Left renal cortex interstitium (tissue), 4 donors: ENCODE data around the gene USP10. TPM values are rescaled to one million over a fixed set of nuclear protein-coding genes. Genes with fewer than 3 reads are reported as not detected.
"Not testable (repeated sequence)": the region's sequence is repeated elsewhere in the genome, so short reads cannot be mapped to it uniquely, and the experiment has no call there.

ENCODE experiments used
- DNase-seq, 4 donors: peaks; one replicate each; pipeline ENCODE4 v3.0.0-alpha.2; 2013; ENCODE audit warnings: low read depth in 4 of 4, low spot score in 2 of 4, missing footprints in 1 of 4
- polyA plus RNA-seq, 4 donors: library from polyadenylated mRNA; unstranded; fragments of 120-200 nt; gene quantifications; one replicate each; pipeline ENCODE4 v1.2.1, GENCODE V29; 2013; ENCODE audit not compliant: insufficient read length in 4 of 4

Gene USP10
- polyA plus RNA-seq, 4 donors, result 106 to 121 (median 111) TPM

DNA sequence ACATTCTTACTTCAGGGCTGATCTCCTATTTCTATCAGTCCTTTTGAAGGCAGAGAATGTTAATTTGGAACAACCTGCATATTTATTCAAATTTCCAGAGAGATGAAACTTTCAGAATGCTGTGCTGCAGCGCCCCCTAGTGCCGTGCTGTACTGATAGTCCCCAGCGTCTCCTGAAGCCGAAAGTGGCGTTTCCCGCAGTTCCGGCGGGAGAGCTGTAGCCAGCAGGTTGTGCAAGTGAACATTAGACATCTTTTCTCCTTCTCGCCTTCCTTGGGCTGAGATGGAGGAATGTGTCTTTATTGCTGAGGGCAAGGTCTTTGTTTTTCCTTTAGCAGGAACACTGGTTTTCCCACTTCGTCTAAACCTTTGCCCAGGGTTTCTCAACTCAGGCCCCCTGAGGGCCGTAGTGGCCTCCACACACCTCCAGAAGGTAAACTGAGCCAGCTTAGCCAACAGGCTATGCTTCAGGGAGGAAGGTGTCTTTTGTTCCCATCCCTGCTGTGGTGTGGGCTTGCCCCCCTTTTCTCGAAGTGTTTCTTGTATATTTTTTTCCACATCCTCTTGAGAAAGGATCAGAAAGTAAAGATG, 26.4 kb downstream of the USP10 start:
- DNase-seq, result peak; percentile 62 to 81 (median 66)

DNA sequence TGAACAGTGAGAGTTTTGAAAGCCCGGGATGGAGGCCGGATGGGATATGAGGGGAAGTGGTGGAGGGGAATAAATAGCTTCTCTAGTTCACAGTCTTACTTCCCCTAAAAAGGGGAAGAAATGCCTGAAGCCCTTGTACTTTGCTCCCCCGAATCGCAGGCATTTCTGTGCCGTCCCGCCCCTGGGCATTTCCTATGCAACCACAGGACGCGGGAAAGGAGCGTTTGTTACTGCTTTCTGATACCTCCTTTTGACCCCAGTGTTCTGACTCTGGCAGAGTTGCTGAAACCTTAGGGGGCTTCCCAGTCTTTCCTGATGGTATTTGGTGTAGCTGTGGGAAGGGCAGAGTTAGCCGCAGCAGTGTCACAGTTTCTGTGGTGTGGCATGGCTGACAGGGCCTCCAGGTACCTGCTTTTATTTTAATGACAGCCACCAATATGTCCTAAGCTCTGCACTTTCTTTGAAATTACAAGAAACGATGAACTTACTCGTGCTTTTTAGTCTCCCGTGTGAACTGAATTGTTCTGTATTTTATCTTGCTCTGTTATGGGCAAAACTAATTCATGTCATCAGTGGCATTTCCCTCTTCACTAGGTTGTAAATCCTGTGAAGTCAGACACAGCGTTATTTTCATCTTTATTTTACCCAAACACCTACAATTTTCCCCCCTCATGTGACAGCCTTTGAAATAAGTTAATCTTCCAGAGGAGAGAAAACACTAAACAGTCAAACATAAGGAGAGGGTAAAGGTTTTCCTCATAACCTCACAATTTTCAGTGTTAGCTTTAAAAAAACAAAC, 27.1 kb downstream of the USP10 start:
- no peak for DNase-seq

DNA sequence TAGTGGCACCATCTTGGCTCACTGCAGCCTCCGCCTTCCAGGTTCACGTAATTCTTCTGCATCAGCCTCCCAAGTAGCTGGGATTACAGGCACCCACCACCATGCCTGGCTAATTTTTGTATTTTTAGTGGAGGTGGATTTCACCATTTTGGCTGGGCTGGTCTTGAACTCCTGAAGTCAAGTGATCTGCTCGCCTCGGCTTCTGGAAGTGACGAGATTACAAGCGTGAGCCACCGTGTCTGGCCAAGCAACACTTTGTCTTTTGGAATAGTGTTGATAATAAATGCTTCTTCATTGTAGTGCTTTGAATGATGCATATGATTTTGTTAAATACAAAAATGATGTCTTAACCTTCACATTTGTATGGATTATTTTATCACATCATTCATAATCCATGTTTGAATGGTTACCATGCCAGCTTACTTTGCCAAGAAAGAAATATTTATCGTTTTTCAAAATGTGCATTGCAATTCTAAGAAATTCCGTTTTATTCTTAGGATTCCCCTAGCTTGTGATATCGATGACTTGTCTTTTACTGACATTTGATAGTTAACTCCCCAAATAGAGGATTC, 29.1 kb downstream of the USP10 start:
- no peak for DNase-seq

DNA sequence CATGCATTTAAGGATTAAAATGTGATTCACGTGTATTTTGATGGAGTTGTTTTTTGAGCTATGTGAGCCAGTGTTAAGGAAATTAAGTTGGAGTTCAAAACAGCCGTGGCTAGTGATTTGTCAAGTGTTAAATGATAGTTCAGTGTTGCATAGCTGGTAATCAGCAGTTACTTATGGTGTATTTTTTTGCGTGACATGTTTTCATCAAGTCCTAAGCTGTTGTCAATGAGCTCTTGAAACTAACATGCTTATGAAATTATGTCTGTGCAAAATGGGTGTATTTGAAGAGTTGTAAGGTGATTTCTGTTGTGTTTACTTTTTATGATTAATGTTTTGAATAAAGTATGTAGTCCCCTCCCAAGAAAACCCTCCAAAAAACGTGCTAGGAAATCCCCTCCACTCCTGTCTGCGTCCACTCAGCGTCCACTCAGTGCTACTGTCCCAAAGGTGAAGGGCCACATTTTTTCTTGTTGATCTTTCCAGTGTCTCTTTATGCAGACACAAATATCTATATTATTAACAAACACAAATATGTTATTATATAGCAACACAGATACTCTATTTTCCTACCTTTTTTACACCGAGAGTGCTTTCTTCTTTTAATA, 30.0 kb downstream of the USP10 start:
- no peak for DNase-seq

DNA sequence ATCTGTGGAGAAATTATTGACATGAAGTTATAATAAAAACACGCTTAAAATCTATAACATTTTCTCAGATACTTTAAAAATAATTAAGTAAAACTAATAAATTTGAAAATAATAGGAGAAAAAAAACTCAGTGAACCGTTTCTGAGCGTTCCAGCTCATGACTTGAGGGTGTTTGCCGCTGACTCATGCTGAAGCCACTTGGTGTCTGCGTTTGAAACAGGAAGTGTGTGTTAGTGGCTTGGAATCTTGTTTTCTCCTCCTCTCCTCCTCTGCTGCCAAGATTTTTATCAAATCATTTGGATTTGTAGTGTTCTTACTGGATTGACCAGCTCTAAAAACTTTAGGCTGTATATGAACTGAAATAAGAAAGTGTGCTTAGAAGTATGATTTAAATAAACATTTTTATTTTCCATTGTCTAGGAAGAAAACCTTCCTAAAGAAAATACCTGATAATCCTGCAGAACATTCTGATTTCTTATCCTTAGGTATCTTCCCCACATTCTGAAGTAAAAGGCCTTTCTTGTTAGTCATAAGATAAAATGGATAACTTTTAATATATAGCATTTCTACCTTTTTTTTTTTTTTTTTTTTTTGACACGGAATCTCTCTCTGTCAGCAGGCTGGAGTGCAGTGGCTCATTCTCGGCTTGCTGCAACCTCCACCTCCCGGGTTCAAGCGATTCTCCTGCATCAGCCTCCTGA, 30.8 kb downstream of the USP10 start:
- DNase-seq, result no peak

DNA sequence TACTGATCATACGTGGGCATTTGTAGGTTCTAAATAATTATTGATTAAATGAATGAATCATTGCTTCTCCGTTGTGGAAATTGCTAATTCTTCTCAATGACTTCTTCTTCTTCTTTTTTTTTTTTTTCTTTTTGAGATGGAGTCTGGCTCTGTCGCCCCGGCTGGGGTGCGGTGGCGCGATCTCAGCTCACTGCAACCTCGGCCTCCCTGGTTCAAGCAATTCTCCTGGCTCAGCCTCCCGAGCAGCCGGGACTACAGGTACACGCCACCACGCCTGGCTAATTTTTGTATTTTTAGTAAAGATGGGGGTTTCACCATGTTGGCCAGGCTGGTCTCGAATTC, 32.5 kb downstream of the USP10 start:
- not testable (repeated sequence) for DNase-seq

DNA sequence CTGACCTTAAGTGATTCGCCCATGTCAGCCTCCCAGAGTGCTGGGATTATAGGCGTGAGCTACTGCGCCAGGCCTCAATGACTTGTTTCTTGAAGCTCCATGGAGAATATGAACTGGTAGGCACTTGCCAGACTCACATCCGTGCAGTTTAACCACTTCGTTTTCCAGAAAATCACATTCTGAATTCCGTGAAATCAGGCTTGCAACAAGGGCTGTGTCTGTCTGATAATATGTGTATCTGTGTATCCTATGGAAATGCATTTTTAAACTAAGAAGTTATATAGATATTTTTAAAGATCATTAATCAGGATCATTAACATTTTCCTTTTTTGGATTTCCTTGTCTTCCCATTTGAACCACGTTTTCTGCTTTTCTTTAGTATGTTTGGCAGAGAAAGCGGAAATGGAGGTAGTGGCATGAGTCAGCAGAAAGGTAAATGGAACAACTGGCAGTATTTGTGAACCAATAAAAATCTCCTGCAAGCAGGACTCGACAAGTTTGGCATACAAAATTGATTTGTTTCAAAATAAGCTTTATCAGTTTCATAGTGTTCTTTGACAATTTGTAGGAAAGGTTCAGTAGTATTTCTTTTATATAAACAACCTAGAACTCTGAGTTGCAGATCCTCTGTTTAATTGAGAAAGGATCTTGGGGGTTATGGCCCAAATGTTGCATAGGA, 33.0 kb downstream of the USP10 start:
- no peak for DNase-seq

DNA sequence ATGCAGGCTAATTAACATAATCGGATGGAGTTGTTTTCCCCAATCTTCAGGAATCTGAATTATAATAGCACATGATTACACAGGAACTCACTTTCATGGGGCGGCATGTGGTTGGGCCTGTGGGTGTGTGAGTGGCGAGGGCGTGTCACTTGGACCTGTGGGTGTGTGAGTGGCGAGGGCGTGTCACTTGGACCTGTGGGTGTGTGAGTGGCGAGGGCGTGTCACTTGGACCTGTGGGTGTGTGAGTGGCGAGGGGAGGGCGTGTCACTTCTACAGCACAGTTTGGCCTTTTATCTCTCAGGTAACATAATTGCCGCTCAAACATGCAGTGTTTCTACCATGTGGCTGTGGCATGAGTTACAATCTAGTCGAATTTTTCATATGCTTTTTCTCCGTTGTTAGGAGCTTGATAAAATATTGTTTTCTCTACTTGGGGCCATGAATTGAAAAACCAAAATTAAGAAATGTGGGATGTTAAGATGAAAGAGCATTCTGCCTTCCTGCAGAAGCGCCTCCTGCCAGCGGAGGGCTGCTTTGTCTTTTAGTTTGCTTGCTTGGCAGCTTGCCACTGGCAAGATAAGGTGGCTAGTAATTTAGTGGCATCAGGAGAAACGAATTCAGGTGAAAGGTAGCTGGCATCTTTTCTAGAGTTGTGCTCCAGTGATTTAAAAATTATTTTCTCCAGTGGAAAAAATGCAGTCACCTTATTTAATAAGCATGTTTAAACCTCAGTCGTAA, 36.2 kb downstream of the USP10 start:
- no peak for DNase-seq

DNA sequence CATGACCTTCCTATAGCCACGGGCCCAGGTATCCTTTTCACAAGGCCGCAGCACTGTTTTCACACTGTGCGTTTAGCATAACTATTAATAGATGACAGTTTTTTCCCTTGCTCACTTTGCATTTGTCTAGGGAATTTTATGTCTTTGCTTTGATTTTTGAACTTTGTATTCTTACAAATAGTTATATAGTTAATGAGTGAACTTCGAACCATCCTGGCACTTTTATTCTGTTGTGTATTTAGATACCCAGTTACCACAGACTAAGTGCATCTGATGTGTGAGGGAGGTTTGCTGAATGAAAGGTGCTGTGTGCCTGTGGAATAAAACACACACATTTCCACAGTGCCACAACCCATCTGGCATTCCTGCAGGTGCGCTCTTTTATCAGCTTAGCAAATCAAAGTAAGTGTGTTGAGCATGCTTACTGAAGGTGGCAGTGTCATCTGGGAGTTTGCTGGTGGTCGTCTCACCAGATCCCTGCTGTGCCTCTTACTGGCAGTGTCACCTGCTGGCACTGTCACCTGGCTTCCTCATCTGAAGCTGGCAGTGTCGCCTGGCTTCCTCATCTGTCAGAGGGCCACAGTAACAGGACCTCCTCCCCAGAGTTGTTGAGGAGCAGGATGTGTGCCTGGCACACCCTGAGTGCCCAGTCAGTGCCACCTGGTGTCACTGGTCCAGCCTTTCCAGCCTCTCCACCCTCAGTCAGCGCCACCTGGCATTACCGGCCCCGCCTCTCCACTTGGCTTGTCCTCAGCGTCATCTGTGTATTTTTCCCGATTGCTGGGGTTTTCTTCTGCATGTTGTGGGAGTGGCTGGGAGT, 37.6 kb downstream of the USP10 start:
- no peak for DNase-seq

DNA sequence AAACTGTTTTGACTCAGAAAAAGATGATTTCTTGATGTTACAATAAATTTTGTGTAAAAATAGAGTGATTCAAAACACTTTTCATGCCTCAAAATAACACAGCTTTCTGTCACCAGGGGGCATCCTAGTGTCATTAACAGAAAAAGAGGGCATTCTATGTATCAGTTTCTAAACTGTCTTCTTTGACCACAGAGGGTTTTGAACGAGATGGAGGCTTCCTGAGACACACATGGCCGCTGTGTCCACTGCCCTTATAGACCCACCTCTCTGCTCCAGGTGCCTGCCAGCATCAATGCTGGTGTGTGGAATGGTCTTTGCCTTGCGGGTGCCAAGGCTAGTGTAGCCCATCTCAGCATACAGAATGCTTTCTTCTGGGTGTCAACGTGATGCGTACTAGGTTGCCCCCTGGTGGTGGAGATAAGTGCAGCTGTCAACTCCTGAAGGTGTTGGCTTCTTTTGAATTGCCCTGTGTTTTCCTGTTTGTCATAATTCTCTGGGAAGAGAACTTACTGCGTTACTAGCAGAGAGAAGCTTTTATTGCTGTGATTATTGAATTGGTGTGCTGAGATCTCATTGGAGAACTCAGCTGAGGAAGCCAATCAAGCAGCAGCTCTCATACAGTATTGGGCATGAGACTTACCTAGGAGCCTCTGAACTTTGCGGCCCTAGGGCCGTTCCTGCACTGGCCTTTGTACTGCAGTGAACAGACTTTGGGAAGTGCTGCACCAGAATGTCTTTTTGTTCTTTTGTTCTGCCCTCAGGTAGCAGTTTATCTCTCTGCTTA, 38.6 kb downstream of the USP10 start:
- peak in 1 of 4 donors; percentile 48 for DNase-seq

DNA sequence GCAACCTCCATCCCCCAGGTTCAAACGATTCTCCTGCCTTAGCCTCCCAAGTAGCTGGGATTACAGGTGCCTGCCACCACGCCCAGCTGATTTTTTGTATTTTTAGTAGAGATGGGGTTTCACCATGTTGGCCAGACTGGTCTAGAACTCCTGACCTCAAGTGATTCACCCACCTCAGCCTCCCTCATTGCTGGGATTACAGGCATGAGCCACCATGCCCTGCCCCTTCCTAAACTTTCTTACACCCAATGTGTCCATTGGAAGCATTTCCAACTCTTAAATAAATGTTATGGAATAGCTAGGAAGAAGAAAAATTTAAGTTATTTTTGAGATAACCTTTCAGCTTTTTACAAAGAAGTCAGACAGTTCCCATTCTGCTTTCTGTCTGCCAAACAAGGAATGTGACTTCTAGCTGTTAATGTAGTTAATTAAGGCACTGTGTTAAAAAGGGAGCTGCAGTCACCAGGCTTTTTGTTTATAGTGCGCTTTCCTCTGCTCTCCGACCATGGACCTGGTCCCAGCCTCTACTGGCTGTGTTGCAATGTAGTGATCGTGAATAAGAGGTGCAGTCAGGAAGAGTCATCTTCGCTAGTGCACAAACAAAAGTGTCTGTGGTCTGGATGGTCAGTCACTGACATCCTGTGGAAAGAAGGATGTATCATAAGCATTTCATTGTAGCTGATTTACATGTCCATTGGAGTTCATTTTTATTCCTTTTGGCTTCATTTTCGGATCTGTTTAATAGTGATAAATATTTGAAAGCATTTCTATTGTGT, 39.7 kb downstream of the USP10 start:
- DNase-seq, result no peak

DNA sequence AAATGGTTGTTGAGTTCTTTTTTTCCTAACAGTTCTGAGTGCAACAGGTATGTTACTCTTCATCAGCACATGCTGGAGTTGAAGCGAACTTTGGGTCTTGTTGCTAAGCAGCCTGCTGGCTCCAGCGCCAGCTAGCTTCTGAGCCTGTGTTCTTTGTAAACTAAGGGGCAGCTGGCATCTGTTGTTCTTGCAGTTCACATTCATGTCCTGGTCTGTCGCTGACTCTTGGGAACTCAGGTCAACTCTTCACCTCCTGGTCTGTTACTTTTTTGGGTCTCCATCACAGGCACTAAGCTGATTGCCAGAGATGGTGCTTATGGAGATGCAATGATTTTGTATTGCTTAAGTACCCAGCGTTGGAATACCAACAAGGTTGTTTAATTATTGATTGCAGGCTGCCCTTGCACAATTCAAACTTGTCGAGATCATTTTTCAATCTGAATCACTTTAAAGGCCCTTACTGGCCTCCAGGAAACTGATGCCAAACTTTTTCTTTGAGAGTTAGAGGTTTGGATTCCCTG, 40.9 kb downstream of the USP10 start:
- DNase-seq, result no peak

DNA sequence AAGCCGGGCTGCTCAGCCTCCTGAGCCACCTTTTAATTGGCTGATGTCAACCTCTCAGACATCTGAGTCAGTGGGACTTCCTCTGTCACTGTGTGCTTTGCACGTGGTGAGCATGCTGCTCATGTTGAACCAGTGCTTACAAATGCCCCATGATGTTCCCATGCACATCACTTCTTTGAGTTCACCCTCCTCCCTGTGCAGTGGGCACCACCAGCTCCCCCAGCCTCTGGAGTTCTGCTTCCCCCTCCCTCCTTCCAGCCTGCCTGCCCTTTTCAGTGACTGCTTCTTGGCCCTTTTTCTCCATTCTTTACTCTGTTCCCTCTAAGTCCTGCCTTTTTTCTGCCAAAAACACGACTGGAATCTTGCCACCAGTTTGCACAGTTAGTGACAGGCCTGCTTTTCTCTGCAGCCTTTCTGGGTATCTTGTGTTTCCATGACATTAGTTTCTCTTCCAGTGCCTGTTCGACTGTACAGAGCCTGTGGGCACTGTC, 41.6 kb downstream of the USP10 start:
- no peak for DNase-seq

DNA sequence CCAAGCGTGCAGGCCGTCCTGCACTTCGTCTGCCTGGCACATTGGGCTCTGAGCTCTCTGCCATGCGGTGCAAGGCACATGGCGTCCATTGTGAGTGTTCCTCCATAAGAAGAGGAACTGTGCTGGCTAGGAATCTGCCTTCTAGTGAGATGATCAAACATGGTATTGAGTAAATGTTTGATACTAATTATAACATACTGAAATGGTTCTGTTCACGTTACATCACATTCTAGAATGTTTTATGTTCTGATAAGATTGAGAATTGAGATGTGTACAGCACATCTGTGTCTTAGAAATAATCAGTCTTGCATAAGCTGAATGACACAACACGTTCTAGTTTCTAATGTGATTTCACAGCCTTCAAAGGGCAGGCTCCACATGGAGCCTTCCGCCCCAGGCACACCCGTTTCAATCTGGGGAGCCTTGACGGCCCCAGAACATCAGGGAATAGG, 42.9 kb downstream of the USP10 start:
- no peak for DNase-seq

DNA sequence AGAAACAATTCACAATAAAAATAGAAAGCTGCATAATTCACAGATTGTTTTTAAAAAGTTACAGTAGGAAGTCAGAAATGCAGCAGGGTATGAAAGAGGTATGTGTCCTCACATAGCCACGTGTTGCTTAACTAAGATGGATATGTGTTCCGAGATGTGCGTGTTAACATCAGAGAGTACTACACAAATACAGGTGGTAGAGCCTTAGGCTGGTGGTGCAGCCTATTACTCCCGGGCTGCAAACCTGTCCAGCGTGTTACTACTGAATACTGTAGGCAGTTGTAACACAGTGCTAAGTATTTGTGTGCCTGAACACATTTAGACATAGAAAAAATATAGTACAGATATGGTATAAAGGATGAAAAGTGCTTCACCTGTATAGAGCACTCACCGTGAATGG, 46.4 kb downstream of the USP10 start:
- no peak for DNase-seq

DNA sequence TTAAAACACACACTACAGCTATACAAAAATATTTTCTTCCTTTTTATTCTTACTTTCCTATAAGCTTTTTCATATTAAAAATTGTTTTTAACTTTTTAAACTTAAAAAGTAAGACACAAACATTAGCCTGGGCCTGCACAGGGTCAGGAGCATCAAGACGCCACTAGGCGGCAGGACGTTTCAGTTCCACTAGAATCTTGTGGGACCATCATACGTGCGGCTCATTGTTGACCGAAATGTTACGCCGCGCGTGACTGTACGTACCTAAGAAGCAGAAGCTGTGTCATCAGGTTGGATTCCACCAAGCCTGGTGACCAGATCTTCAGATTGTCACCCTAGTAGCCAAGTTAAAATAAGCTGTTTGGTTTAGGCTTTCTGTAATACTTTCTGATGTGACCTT, 47.1 kb downstream of the USP10 start:
- no peak for DNase-seq

DNA sequence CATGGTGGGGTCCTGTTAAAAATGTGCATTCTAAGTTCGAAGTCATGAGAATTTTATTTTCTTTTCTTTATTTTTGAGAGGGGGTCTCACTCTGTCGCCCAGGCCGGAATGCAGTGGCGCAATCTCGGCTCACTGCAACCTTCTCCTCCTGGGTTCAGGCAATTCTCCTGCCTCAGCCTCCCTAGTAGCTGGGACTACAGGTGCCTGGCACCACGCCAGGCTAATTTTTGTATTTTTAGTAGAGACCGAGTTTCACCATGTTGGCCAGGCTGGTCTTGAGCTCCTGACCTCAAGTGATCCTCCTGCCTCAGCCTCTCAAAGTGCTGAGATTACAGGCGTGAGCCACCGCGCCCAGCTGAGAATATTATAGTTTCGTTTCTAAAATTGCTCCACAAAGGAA, 48.4 kb downstream of the USP10 start:
- not testable (repeated sequence) for DNase-seq
